HG03196 (cell line): ENCODE results near the gene RNASE4.
"Not testable (repeated sequence)": the region's sequence is repeated elsewhere in the genome, so short reads cannot be mapped to it uniquely, and the experiment has no call there.

Source experiments
- ATAC-seq: cut with Tn5 transposase; IDR thresholded peaks from one replicate; pipeline ENCODE4 v1.9.1; 2021; ENCODE audit not compliant: unreplicated experiment

The RNASE4 gene

GRCh38 chr14:20697273-20698017, 13.1 kb downstream of the RNASE4 start:
- no peak for ATAC-seq

- ATAC-seq: no peak
Observed at GRCh38 chr14:20698018-20698329, 13.6 kb downstream of the RNASE4 start.

DNA sequence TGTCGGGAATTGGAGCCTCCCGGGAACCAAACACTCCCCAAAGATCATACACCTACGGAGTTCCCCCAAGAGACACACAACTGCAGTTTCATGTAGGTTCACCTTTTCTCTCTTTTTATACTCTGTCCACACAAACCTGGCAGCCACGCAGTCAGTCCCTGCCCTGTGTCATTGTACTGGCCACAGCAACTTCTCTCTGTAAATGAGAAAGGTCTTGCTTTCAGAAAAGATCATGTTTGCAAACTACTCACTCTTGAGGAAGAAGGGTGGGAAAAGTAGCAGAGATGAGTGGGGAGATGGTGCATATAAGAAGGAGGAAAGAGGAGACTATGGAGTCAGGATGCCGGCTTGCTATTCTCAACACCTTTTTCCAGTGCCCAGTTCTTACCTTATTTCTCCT, 14.6 kb downstream of the RNASE4 start:
- no peak for ATAC-seq

DNA sequence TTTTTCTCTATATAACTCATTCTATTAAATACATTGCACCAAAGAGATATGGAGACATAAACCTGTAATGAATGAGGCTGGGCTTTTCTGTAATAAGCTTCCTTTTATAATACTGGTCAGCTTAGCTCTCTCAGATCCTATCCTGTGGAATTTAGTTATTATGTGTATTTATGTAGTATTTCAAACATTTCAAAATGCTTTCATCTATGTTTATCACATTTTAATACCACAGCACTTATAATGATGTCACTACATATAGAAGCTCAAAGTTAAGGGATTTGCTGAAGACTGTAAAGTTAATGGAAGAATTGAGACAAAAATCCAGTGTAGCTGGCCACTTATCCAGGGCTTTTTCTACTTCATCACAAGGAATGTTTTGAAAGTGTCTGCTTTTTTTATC, 15.6 kb downstream of the RNASE4 start:
- ATAC-seq: no peak

GRCh38 chr14:20700965-20701364, 16.6 kb downstream of the RNASE4 start:
- ATAC-seq: not testable (repeated sequence)

DNA sequence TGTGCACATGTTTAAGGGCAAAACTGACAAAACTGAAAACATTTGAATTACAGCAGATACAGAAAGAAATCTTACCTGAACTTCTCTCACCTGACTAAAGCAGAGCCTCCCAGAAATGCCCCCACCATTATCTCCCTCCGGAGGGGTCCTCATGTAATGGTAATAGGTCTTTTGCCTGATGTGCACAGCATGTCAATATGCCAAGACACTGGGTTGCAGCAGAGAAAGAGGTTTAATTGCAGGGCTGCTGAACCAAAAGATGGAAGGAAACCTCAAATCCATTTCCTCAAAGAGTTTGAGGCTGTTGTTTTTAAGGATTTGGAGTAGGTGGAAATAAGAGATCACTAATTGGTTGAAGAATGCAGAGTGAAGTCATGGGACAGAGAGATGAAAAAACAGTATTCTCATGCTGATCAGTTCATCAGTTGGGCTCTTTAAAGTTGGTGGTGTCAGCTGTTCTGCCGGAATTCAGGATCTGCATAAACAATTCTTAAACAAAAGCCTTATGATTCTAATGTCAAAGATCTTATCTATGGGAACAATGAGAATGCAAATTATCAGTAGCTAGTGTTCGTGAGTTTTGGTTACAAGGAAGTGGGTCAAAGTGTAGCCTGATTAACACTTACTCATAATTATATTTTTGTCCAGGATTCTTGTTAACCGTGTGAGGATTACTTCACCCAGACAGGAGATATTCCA, 22.4 kb downstream of the RNASE4 start:
- ATAC-seq: no peak

DNA sequence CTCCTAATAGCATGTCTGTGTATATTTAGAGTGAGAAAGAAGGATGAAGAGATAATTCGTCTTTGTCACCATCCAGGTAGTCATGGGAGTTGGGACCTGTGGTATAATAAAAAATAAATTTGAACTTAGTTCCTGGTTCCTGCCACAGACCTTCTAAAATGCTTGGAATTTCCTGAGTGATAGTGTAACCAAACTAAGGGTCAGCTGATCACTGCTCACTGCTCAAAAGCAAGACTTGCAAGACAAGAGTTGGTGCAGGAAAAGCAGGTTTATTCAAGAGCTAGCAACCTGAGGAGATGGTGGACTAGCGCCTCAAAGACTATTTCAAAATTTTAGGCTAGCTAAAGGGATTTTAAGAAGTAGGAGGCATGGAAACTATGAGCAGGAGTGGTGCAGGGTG, 23.3 kb downstream of the RNASE4 start:
- no peak for ATAC-seq

DNA sequence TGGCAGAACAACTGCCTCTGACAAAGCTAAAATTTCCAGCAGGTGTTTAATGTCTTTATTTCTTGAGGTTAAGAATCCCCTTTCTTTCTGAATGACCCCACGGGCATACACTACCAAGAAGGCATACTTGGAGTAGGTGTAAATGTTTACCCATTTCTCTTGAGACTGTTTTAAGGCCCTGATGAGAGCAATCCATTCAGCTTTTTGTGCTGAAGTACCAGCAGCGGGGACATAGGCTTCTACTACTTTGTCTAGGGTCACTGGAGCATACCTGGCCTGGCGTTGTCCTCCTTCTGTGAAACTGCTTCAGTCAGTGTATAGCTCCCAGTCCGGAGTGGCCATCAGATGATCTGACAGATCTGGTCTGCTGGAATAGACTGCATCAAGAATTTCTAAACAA, 26.9 kb downstream of the RNASE4 start:
- no peak for ATAC-seq

GRCh38 chr14:20711685-20712084, 27.3 kb downstream of the RNASE4 start:
- no peak for ATAC-seq

- ATAC-seq: no peak
Observed at GRCh38 chr14:20712904-20713303, 28.5 kb downstream of the RNASE4 start.

DNA sequence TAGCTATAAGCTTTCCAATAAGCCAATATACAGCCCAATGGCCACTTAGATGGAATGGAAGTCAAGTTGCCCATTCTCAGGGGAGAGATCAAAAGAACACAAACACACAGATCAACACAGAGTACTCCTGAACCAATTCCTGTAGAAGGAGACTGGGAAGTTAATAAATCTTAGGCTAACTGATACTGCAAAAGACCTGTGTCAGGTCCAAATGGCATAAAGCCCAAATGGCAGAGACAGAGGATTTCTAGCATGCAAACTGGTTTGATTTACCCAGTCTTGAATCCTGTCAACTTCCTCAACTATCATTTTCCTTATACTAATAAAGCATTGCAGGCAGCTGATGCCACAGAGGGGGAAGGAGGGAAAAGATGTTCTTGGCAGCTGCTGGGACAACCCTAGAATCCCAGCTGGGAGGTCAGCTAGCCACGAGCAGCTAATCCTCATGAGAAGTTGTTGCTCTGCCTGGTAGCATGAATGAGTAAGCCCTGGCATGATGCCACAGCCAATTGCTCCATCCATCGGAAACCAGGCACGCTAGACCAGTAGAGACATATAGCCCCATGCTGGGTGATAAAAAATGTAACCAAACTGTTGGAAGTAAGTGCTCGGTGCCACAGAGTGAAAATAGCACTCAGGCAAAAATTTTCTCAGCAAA, 30.4 kb downstream of the RNASE4 start:
- no peak for ATAC-seq

- ATAC-seq: no peak
Observed at GRCh38 chr14:20719777-20720176, 35.4 kb downstream of the RNASE4 start.

GRCh38 chr14:20720741-20721140, 36.4 kb downstream of the RNASE4 start:
- ATAC-seq: no peak

GRCh38 chr14:20722016-20722415, 37.7 kb downstream of the RNASE4 start:
- no peak for ATAC-seq

DNA sequence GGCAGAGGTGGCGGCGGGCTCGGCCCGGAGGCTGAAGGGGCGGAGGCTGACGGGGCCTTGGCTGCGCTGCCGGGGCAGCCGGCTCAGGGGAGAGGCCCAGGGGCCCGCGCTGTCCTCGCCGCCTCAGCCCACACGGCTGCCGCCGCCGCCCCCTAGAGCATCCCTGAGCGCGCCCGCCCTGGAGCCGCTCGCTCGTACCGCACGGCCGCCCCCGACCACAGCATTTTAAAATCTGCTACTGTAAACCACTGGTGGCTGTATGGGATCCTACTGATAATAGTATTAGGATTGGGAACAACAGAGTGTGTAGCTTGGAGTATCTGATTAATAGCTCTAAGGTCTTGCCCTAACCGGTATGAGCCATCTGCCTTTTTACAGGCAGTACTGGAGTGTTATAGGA, 39.1 kb downstream of the RNASE4 start:
- no peak for ATAC-seq

GRCh38 chr14:20726121-20726520, 41.8 kb downstream of the RNASE4 start:
- ATAC-seq: not testable (repeated sequence)

DNA sequence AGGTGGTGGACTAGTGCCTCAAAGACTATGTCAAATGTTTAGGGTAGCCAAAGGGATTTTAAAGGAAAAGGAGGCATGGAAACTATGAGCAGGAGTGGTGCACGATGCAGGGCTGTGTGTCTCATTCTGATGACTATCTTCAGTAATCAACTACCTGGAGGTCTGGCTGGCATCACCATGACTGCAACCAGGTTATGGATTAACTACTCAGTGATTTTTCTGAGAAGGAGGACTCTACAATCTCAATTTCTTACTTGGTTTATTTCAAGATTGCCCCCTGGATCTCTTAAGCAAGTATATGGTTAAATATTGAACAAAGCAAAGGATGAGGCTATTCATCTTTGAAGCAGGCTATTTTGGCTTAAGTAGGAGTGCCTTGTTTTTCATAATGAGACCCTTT, 42.2 kb downstream of the RNASE4 start:
- ATAC-seq: no peak

DNA sequence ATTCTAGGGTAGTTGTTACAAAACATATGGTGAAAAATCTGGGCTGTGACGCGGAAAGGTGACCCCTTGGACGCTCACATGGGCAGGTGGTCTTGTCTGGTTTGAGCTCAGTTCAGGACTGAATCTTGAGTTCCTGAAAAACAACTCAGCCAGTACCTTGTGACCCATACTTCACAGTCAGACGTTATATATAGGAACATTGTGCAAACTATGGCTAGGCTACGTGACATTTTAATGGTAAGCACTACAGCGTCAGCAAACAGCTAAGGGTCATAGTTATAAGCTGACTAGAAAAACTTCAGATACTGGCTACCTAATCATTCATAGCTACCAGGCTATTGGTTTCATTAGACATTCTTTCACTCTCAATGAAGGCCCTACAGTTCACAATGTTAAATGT, 46.5 kb downstream of the RNASE4 start:
- no peak for ATAC-seq

DNA sequence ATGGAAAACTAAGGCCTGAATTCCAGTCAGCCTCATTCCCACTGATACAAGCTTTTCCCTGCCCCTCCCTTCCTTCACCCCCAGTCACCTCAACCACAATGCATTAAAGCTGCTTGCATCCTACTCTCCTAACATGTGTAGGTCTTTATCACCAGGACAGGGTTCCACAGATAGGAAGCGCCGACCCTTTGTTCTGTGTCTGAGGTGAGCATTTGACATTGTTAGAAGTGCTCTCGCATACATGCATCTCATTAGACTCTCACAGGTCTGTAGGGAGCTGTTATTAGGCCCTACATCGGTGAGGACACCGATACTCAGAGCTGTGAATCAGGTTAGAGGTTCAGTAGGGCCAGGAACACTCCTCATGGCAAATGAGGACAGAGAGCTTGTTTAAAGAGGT, 48.1 kb downstream of the RNASE4 start:
- ATAC-seq: no peak

- no peak for ATAC-seq
Observed at GRCh38 chr14:20732979-20733635, 48.7 kb downstream of the RNASE4 start.

DNA sequence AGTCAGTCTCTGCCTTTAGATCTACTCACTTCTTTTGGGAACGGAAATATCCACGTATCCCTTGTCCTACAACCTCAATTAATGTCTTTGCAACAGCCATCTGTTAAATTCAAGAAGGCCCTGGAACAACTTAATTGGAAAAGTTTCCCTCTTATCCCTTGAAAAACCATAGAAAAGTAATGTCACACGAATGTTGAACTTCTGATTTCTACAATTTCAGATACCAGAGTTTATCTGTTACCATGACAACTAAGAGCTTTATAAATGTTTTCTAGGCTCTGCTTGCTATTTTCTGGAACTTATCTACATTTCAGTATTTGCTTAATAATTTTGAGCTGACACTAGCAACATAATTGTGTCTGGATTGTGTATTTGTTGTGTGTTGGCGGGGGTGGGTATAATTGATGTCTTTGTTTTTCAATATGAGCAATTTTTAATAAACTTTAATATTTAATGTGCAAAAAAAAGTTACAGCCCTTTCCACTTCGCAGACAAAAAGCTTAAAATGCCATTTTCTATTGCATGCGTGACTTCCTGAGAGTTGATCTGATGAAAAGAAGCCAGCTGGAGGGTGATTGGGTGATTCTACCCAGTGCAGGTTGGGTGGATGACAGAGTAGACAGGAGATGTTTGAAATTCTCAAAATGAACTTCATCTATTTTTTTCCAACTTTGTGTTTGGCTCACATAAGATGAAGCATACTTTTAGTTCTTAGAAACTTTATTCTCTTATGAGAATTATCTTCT, 49.5 kb downstream of the RNASE4 start:
- no peak for ATAC-seq
